ENCODE measurements around the gene ELK3.

DNA sequence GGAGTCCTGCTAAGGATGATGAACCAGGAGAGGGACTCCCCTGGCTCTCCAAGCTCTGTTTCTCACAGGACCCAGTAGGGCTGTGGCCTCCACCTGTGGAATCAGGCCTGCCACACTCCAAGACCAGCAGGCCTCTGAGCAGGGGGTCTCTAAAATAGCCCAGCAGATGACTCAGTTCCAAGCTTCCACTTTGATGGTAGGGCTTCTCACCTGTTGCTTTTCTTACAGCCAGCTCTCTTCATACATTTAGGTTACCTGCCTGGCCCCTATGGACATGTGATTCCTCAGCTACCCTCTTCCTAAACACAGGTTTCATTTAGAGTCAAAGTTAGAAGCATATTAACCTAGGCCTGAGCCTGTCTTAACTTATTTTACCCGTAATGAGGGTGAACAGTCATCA is 26.7 kb upstream of the ELK3 start:
- TF ChIP-seq EZH2 (IDR thresholded peaks at IDR 0.05; ENCODE audit: borderline replicate concordance, low read depth, low read length, severe bottlenecking), result no peak
- TF ChIP-seq, protein P1, sequence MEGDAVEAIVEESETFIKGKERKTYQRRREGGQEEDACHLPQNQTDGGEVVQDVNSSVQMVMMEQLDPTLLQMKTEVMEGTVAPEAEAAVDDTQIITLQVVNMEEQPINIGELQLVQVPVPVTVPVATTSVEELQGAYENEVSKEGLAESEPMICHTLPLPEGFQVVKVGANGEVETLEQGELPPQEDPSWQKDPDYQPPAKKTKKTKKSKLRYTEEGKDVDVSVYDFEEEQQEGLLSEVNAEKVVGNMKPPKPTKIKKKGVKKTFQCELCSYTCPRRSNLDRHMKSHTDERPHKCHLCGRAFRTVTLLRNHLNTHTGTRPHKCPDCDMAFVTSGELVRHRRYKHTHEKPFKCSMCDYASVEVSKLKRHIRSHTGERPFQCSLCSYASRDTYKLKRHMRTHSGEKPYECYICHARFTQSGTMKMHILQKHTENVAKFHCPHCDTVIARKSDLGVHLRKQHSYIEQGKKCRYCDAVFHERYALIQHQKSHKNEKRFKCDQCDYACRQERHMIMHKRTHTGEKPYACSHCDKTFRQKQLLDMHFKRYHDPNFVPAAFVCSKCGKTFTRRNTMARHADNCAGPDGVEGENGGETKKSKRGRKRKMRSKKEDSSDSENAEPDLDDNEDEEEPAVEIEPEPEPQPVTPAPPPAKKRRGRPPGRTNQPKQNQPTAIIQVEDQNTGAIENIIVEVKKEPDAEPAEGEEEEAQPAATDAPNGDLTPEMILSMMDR (IDR thresholded peaks at IDR 0.05; ENCODE audit: borderline replicate concordance, extremely low read depth, low read length, poor library complexity, severe bottlenecking), result no peak
